LNCAP (cell line): Measurements from ENCODE around the gene MRPL36.

Source experiments
- TF ChIP-seq, protein P1 (sequence below): fragments of 450-650 bp; IDR thresholded peaks from 2 replicates; pipeline ENCODE4 v1.5.1; 2017; ENCODE audit warnings: mild to moderate bottlenecking

The MRPL36 gene

DNA sequence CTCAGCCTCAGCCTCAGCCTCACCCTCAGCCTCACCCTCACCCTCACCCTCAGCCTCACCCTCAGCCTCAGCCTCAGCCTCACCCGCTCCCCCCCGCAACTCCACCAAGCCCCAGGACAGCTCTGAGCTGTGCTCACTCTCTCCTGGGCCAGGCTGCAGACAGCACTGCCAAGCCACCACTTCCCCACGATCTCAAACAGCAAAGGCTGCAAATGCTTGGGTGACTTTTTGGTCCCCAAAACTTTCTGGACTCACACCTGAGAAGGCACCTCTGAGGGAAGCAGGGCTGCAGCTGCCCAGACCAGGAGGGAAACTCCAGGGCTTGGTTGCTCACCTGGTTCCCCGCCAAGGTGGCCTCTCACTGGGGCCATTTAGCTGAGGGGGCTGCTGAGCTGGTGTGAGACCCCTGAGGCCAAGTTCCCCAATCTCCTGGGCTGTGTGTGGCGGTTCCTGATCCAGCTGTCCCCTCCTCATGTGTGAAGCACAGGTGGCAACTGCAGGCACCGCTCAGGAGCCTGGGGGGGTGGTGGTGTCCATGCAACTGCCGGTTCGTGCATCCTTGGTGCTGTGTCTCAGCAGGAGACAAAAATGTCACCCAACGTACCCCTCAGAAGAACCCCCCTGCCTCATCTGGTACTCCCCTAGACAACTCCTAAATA, 17.8 kb downstream of the MRPL36 start:
- TF ChIP-seq, protein P1, sequence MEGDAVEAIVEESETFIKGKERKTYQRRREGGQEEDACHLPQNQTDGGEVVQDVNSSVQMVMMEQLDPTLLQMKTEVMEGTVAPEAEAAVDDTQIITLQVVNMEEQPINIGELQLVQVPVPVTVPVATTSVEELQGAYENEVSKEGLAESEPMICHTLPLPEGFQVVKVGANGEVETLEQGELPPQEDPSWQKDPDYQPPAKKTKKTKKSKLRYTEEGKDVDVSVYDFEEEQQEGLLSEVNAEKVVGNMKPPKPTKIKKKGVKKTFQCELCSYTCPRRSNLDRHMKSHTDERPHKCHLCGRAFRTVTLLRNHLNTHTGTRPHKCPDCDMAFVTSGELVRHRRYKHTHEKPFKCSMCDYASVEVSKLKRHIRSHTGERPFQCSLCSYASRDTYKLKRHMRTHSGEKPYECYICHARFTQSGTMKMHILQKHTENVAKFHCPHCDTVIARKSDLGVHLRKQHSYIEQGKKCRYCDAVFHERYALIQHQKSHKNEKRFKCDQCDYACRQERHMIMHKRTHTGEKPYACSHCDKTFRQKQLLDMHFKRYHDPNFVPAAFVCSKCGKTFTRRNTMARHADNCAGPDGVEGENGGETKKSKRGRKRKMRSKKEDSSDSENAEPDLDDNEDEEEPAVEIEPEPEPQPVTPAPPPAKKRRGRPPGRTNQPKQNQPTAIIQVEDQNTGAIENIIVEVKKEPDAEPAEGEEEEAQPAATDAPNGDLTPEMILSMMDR, result no peak

- TF ChIP-seq, protein P1, result no peak
These were observed 18.5 kb downstream of the MRPL36 start for GRCh38 chr5:1781107-1781506.

DNA sequence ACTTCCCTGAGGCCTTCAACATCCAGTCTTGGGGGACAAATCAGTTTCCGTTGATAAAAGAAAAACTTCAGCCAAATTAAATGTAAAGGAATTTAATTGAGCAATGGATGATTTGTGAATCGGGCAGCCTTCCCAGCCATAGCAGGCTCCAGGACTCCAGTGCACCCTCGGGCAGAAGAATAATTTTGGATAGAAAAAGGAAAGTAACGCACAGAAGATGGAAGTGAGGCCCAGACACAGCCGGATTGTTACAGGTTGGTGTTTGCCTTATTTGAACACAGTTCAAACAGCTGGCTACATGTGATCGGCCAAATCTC, 19.1 kb downstream of the MRPL36 start:
- TF ChIP-seq, protein P1, result no peak

GRCh38 chr5:1779782-1780613, 19.6 kb downstream of the MRPL36 start:
- TF ChIP-seq, protein P1, result no peak

DNA sequence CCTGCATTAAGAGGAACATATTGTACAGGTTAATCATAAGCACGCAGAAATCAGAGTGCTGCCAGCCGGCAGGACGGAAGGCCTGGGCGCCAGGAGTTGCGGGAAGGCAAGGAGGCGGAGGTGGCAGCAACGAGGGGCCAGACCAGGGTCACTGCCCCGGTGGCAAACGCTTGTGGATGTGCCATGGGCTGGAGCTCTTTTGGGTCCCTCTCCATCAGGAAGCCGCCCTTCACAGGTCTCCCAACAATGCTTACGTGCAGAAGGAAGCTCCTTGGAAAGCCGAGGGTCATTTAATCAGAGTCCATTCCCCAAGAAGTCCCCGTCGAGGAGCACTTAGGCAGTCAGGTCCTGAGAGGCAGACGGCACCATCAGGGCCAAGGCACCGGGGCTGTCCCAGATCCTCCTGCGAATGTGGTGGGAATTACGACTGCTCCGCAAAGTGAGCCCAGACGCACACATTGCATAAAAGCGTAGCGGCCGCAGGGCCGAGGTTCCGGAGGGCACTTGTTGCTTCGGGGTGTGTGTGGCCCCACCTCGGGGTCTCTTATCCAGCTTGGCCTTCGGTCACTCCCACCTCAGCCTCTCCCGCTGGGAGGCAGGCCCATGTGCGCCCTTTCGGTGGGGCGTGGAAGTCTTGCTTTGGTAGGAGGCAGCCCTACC, 20.5 kb downstream of the MRPL36 start:
- TF ChIP-seq, protein P1, result no peak

DNA sequence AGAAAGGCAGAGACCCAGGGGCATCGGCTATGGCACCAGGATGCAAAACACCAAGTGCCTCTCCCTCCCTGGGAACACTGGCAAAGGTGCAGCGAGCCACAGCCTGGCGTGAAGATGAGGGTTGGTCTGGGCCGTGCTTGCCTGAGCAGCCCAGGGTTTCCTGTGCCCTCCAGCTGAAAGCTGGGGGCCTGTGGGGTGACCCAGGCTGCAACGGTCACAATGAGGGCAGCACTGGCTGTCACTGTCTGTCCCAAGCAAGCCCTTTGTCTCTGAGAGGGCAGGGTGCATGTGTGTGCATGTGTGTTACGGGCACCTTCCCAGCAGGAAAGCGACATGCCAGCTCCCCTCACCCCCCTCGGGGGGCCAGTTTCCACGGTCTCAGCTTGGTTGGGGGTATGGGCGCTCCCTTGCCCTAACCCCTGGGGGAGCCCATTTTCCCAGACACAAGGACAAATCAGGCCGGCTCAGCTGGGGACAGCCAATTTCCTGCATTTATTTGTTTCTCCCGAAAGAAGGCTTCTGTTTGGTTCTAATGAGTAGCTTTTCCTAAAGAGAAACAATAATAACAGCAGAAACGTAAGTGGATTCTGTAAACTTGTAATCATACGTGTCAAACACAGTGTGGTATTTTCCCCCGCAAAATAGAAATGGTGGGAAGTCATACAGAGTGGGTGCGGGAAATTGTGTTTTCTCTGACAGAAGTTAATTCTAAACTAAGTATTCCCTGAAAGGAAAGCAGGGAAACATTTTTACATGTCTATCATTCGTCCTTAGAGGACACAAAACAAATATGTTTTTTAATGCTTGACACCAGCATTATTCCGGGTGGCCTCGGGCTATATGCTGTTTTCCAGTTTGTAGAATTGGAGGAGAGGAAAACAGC, 21.3 kb downstream of the MRPL36 start:
- TF ChIP-seq, protein P1, result no peak
